Brain pericyte (primary cell): ENCODE measurements around the gene LRRC47.

ENCODE experiments used
- DNase-seq: peaks from one replicate; pipeline ENCODE4 v3.0.0-alpha.2; 2012; ENCODE audit warnings: low read depth, low spot score

Gene LRRC47

GRCh38 chr1:3787349-3787715, 9.0 kb downstream of the LRRC47 start:
- no peak for DNase-seq

GRCh38 chr1:3786468-3787348, 9.6 kb downstream of the LRRC47 start:
- no peak for DNase-seq

GRCh38 chr1:3785456-3786157, 10.7 kb downstream of the LRRC47 start:
- DNase-seq = no peak

- no peak for DNase-seq
Measured at GRCh38 chr1:3785045-3785444, 11.3 kb downstream of the LRRC47 start.

- DNase-seq = no peak
Measured at GRCh38 chr1:3783651-3784474, 12.4 kb downstream of the LRRC47 start.

GRCh38 chr1:3780901-3781300, 15.4 kb downstream of the LRRC47 start:
- DNase-seq = no peak

GRCh38 chr1:3779912-3780416, 16.3 kb downstream of the LRRC47 start:
- DNase-seq = no peak

GRCh38 chr1:3779265-3779911, 16.9 kb downstream of the LRRC47 start:
- DNase-seq = no peak

GRCh38 chr1:3778590-3779264, 17.6 kb downstream of the LRRC47 start:
- no peak for DNase-seq

- no peak for DNase-seq
Measured at GRCh38 chr1:3777647-3778589, 18.4 kb downstream of the LRRC47 start.

GRCh38 chr1:3777078-3777547, 19.2 kb downstream of the LRRC47 start:
- no peak for DNase-seq

GRCh38 chr1:3776231-3776961, 19.9 kb downstream of the LRRC47 start:
- no peak for DNase-seq

GRCh38 chr1:3775490-3776230, 20.6 kb downstream of the LRRC47 start:
- no peak for DNase-seq

GRCh38 chr1:3774946-3775489, 21.3 kb downstream of the LRRC47 start:
- no peak for DNase-seq

GRCh38 chr1:3774276-3774945, 21.9 kb downstream of the LRRC47 start:
- no peak for DNase-seq

GRCh38 chr1:3773572-3774275, 22.6 kb downstream of the LRRC47 start:
- no peak for DNase-seq
